Activated CD4-positive, CD25-positive, alpha-beta regulatory T cell treated with anti-CD3 and anti-CD28 coated beads, Interleukin-2, amount 50 U/mL, for 16 hours (primary cell): ENCODE measurements around the gene FILIP1.

Experiments
- DNase-seq: peaks from one replicate; pipeline ENCODE4 v3.0.0-alpha.2; 2020; ENCODE audit warnings: low read depth, low spot score

FILIP1 gene

DNA sequence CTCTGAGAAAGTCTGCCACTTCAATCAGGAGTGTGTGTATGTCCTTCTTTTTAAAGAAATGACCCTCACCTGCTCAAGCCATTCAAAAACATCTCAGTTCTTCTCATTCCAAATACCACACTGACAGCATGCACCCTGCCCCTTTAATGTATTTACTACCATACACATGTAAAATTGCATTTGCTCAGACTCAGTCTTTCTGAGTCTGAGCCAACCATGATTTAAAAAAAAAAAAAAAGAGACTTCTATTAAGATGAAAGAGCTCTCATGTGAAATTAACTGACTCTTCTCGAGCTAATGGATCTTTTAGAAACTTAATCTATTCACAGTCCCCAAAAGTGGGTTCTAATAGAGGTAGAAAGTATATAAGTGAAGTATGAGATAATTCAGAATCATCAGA, 1.4 kb upstream of the FILIP1 start:
- DNase-seq: no peak

- no peak for DNase-seq
Measured at GRCh38 chr6:75494290-75494689, 690 bp upstream of the FILIP1 start.

GRCh38 chr6:75492386-75493153, 1.0 kb downstream of the FILIP1 start:
- no peak for DNase-seq

GRCh38 chr6:75491291-75491690, 2.3 kb downstream of the FILIP1 start:
- no peak for DNase-seq

DNA sequence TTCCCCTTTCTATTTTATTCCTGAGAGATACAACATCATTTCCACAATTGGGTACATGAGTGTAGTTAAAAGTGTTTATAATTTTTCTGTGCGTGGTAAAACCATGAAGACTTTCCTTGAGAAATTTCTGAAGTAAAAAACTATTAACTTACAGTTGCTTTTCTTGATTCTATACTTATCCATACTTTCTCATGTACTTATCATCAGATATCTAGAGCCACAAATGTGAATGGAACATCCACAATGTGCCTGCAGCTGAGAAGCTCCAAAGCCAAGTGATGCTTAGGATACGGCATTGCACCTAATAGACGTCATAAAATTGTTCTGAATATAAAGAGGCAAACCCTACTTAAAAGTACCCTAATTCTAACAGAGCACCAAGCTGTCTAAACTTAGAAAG, 2.9 kb downstream of the FILIP1 start:
- no peak for DNase-seq

GRCh38 chr6:75489025-75489424, 4.6 kb downstream of the FILIP1 start:
- no peak for DNase-seq

DNA sequence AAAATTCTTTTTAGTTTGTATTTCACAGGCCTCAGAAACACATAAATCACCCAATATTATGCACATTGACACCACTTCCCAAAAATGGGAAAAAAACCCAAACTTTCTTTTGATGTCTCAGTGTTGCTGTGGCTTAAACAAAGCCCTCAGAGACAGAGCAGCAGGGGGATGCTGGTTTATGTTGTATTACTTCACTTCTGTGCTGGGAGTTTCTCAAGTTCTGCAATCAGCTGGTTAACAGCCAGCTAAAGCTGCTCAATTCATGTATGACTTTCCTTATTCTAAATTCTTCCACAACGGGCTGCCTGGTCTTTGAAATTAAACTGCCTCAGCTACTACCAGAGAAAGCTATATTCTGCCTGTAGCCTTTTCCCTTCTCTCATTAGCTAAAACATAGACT, 5.6 kb downstream of the FILIP1 start:
- no peak for DNase-seq

DNA sequence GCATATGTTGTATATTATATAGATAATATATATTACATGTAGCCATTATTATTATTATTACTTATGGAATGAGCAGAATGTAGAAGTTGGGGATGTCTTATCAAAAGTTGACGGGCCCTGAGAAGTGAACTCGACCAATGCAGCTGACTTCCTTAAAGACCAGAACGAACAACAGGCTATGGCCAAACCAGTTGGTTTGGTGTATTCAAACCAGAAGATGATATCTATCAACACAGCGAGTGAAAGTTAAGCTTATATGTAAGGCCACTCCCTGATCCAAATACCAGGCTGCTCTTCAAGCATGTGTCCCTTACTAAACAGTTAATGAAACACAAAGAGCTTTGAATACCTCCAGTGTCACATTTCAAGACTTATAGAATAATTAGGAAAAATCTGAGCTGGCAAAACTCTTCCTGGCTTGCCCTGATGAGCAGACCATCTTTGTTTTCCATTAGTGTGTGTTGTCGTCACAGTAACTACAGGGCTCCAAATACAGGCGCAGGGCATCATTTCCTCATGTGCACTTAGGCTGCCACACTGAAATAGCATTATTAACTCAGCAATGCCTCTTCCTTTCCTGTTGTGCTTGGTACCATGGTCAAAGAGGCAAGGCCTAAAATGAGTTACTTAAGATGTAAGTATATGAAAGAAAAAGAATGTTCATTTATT, 6.6 kb downstream of the FILIP1 start:
- no peak for DNase-seq

GRCh38 chr6:75484535-75484934, 9.1 kb downstream of the FILIP1 start:
- no peak for DNase-seq

- no peak for DNase-seq
Measured at GRCh38 chr6:75483136-75483952, 10.3 kb downstream of the FILIP1 start.

DNA sequence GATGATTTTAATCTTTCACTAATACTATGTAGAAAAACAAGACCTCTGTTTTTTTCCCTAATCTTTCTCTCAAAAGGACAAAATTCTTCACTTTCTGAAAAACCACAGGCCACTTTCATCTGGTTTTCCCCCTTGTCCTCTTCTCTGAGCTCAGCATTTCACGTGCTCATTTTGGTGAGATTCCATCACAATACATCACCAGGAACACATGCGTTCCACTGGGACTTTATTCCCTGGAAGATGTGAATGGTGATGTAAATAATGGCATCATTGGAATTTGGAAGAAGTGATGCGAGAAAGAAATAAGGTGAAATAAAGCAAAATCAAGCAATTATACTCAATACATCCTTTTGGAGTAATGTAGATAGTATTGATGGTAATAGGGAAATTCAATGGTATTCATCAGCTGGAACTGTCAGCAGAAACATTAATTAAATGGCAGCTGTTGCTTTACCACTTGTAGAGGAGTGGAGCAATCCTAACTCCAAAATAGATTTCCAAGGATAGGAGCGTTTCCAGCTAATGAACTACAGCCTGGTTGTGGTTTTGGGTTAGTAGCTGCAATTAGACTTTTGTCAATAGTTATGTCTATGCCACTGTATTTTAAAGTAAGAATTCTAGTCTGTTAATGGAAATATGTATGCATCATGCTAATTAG, 11.5 kb downstream of the FILIP1 start:
- DNase-seq: no peak

GRCh38 chr6:75481394-75481793, 12.2 kb downstream of the FILIP1 start:
- no peak for DNase-seq

GRCh38 chr6:75480425-75480824, 13.2 kb downstream of the FILIP1 start:
- no peak for DNase-seq

DNA sequence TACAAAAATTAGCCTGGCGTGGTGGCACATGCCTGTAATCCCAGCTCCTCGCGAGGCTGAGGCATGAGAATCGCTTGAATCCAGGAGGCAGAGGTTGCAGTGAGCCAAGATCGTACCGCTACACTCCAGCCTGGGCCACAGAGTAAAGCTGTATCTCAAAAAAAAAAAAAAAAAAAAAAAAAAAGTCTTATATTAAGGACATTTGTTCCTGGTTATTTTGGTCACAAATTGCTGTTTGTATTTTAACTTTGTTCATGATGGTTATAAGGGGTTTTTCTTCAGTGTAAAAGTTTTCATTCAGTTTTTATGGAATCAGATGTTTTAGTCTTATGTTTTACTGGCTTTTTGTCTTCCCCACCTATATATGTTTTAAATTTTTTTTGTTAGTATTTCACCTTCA, 13.9 kb downstream of the FILIP1 start:
- no peak for DNase-seq

GRCh38 chr6:75478929-75479328, 14.7 kb downstream of the FILIP1 start:
- no peak for DNase-seq

GRCh38 chr6:75472885-75473284, 20.7 kb downstream of the FILIP1 start:
- no peak for DNase-seq

- no peak for DNase-seq
Measured at GRCh38 chr6:75467966-75468365, 25.6 kb downstream of the FILIP1 start.

DNA sequence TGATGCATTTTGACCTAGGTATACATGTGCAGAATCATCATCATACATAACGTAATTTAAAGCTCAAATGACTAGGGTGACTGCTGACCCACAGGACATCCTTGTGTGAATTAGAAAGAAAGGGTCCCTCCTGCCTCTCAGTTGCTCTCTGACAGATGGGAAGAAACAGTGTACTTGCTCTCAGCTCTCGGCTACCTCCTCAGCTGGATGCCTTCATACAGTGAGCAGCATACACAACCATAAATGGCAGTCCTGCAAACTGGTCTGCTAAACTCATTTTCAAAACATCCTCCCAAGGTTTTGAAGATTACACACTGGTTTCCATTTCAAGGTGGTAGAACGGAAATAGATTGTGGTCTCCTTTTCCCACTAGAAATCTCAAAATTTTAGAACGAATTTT, 26.3 kb downstream of the FILIP1 start:
- no peak for DNase-seq

DNA sequence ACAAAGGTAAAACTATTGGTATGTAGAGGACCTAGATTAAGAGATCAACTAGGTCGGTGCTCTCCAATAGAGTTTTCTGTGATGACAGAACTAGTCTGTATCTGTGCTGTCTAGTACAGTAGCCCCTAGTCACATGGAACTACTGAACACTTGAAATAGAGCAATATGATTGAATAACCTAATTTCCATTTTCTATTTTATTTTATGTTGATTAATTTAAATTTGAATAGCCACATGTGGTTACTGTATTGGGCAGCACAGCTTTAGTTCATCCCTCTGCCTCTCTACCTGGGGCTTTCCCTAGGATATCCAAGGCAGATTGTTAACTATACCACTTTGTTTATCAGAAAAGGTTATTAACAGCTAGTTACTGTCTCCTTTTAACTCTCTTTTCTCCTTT, 27.0 kb downstream of the FILIP1 start:
- DNase-seq: no peak

- no peak for DNase-seq
Measured at GRCh38 chr6:75463908-75464307, 29.7 kb downstream of the FILIP1 start.

DNA sequence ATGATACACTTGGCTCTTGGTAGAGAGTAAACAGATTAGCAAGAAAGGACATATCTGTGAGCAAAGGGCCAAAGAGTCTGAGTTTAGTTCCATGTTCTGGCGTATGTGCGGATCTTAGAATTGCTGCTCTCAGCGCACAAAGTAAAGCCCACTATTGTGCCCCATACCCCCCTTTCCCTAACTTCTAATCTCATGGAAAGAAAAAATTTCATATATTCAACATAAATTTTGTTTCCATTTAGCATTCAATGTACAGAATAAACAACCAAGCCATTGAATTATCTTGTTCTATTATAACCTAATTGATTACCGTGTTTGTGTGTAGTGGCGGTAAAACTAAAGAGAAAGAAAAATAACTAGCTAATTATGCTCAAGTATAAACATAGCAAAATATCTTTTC, 30.5 kb downstream of the FILIP1 start:
- DNase-seq: no peak

DNA sequence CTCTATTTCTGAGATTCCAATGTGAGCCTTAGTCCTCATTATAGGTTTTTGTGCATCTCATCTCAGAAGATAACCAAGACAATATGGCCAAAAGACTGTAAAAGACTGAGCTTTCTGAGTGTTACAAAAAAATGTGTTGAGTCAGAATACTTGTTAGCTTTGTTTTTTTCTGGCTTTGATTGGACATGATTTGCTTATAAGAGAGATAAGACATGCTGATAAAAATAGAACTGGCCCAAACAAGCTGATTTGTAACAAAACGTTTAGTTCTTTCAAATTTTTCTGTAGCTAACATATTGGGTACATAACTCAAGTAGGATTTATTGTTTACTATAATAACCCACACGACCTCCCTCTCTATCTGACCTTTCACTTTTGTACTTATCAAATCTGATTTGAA, 32.9 kb downstream of the FILIP1 start:
- DNase-seq: no peak
